Activated naive CD4-positive, alpha-beta T cell treated with anti-CD3 and anti-CD28 coated beads, Interleukin-2, amount 10 ng/mL, durations not matched to agents 7 days and 5 days (primary cell): ENCODE results near the gene OCIAD1.
"Not testable (repeated sequence)": the region's sequence is repeated elsewhere in the genome, so short reads cannot be mapped to it uniquely, and the experiment has no call there.

Source experiments
- CTCF ChIA-PET: fragments of 350-600 bp; sonication (Branson Sonifier 250); formaldehyde crosslinking; loops from one replicate; lab custom pipeline; 2021; ENCODE audit warnings: antibody characterized with exemption; lab: Charles Lee
- DNase-seq: peaks from one replicate; pipeline ENCODE4 v3.0.0-alpha.2; 2020
- H3K27ac Mint-ChIP-seq: one replicate; pipeline ENCODE4 v1.8.0; 2021; ENCODE audit warnings: mild to moderate bottlenecking, moderate library complexity, mixed read lengths
- H3K27me3 Mint-ChIP-seq: one replicate; pipeline ENCODE4 v1.8.0; 2021; ENCODE audit warnings: mild to moderate bottlenecking, mixed read lengths
- H3K36me3 Mint-ChIP-seq: one replicate; pipeline ENCODE4 v1.8.0; 2021; ENCODE audit warnings: mixed read lengths
- H3K4me1 Mint-ChIP-seq: one replicate; pipeline ENCODE4 v1.8.0; 2021; ENCODE audit warnings: mixed read lengths
- H3K4me3 Mint-ChIP-seq: one replicate; pipeline ENCODE4 v1.8.0; 2021; ENCODE audit warnings: mild to moderate bottlenecking, moderate library complexity, mixed read lengths
- H3K9me3 Mint-ChIP-seq: one replicate; pipeline ENCODE4 v1.8.0; 2021; ENCODE audit warnings: mixed read lengths

OCIAD1 gene

DNA sequence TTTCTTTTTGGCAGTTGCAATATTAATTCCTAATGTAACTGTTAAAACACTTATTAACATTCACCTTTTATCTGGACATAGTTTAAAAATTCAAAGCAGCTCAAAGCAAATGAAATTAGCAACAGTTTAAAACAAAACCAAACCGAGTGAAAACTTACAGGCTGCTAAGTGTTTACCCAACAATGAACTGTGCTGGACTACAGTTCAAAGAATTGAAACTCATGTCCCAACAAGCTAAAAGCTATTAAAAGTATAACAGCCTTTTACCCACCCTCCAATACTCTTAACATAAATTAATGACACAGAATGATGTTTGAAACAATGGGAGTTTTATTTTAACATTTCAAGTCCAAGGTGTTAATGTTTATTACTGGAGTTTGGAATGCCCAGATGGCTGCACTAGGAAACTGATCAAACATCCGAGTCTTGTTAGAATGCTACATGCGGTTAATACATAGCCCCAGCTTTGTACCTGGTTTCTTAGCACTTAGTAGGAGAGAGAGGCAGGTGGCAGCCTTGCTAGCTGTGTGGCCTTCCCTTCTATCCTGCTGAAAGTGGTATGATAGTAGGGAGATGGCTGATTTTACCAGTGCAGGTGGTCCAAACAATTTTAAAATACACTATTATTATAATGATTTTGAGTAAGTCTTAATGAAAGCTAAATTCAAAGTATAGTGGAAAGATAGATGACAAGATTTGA lies 29.7 kb upstream of the OCIAD1 start:
- H3K27me3 Mint-ChIP-seq, result peaks cover 17% of the 10 kb centered on the region
- CTCF ChIA-PET, result no interaction called here
- H3K4me1 Mint-ChIP-seq, result no peaks in the 10 kb centered on the region
- H3K9me3 Mint-ChIP-seq, result no peaks in the 10 kb centered on the region
- DNase-seq, result no peak
- no peaks in the 10 kb centered on the region for H3K36me3 Mint-ChIP-seq
- H3K4me3 Mint-ChIP-seq, result no peak overlapping the region
- H3K27ac Mint-ChIP-seq, result no peak overlapping the region

DNA sequence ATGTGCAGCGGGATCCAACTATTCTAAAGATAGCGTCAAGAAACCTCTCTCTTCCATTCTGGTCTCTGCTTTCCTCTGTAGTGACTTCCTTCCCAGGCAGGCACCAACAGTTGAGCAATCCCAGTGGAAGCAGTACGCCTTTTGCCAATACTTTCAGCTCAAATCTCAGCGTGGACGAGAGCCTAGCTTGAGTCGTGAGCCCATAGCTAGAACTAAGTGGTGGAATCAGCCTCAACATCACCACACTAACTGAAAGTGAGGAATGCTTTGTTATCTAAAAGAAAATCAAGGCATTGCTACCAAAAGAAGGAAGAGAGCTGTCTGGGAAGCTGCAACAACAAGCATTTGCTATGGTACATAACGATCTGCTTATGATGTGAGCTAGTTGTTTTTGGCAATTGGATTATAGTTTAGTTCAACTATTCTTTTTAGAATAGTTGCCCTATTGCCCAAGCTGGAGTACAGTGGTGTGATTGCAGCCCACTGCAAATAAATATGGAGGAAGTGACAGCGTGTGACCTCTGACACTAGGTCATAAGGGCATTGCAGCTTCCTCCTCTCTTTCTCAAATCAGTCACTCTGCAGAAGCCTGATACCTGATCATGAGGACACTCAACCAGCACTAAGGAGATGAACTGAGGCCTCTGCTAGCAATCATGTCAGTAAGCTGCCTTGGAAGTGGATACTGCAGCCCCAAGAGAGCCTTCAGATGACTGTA lies 26.1 kb upstream of the OCIAD1 start:
- Mint-ChIP-seq H3K27ac (no peak overlapping the region), H3K4me3 (no peak overlapping the region), H3K9me3 (no peaks in the 10 kb centered on the region), H3K27me3 (peaks cover 8% of the 10 kb centered on the region), H3K4me1 (peaks cover 8% of the 10 kb centered on the region), H3K36me3 (no peaks in the 10 kb centered on the region)
- CTCF ChIA-PET, result no interaction called here
- no peak for DNase-seq

DNA sequence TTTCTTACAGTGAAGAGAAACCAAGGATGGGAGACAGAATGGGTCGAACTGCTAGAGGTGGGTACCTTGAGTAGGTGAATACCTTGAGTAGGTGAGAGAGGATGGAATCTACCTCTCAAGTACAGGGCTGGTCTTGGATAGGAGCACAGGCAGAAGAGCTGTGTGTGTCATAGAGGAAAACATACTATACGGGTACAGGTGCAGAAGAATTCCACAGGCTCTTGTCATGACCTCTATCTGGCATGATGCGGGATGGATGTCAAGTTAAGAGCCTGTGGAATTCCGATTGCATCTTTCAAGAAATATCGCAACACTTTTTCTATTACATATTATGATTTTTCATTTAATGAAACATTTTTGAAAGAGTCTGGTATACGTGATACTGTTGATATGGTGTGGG lies 18.0 kb upstream of the OCIAD1 start:
- H3K4me3 Mint-ChIP-seq, result no peak overlapping the region
- no peak for DNase-seq
- H3K27ac Mint-ChIP-seq, result no peak overlapping the region
- H3K9me3 Mint-ChIP-seq, result no peaks in the 10 kb centered on the region
- no peaks in the 10 kb centered on the region for H3K36me3 Mint-ChIP-seq
- CTCF ChIA-PET, result no interaction called here
- peaks cover 16% of the 10 kb centered on the region for H3K27me3 Mint-ChIP-seq
- H3K4me1 Mint-ChIP-seq, result peaks cover 18% of the 10 kb centered on the region

DNA sequence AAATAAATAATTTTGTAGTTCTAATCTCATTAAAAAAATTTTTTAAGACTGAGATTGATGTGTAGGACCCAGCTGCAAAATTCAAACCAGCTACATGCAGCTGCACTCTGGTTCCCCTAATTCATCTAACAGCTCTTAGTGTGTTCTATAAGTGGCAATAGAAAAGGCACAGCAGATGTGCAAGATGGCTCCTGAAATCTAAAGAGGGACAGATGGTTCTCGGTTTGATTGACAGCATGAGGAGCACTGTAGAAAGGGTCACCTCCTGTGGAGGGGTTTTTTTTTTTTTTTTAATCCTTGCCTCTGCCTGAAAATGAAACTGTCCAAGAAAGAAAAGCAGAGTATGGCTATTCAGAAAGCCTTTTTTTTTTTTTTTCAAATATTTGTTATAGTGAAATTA lies 16.9 kb upstream of the OCIAD1 start:
- H3K27me3 Mint-ChIP-seq, result peaks cover 21% of the 10 kb centered on the region
- no peak for DNase-seq
- H3K9me3 Mint-ChIP-seq, result no peaks in the 10 kb centered on the region
- H3K4me3 Mint-ChIP-seq, result no peak overlapping the region
- H3K4me1 Mint-ChIP-seq, result peaks cover 11% of the 10 kb centered on the region
- H3K36me3 Mint-ChIP-seq, result no peaks in the 10 kb centered on the region
- CTCF ChIA-PET, result interaction anchor here (0.7 kb wide), 1 partner anchor 82 kb away, joined by 4 read pairs; no protein-coding TSS in a partner anchor
- H3K27ac Mint-ChIP-seq, result no peak overlapping the region

DNA sequence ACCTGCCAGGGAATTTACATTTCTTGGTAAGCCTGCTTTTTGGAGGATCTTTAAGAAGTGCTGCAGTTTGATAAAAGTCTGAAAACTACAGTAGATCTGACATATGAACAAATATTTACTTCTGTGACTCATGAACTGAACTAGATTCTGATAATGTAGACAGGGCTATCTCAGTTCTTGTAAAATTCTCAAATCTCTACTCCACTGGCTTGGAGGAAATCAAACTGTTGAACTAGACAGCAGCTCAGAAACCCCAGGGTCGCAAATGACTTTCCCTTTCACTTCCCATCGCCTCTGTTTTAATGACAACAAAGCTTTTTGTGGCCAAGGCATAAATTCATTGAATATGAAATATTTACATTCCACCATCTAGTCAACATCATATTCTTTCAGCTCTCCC lies 15.4 kb upstream of the OCIAD1 start:
- Mint-ChIP-seq H3K27me3 (peaks cover 21% of the 10 kb centered on the region), H3K4me1 (peaks cover 10% of the 10 kb centered on the region), H3K9me3 (no peaks in the 10 kb centered on the region), H3K4me3 (no peak overlapping the region), H3K27ac (peak overlapping the region; percentile 10), H3K36me3 (no peaks in the 10 kb centered on the region)
- peak; percentile 25 for DNase-seq
- CTCF ChIA-PET, result no interaction called here

DNA sequence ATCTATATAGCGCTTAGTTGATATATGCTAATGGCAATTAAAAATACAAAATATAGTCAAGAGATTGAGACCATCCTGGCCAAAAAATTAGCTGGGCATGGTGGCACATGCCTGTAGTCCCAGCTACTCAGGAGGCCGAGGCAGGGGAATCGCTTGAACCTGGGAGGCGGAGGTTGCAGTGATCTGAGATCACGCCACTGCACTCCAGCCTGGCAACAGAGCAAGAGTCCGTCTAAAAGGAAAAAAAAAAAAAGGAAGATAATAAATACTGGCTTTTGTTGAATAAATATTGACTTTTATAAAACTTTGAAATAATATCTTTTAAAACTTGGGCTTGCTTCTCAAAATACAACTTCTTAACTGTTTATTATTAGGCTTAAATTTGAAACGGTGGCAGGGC lies 14.6 kb upstream of the OCIAD1 start:
- CTCF ChIA-PET, H3K27ac Mint-ChIP-seq, H3K36me3 Mint-ChIP-seq, H3K9me3 Mint-ChIP-seq, H3K4me3 Mint-ChIP-seq, DNase-seq: not testable (repeated sequence)
- H3K4me1 Mint-ChIP-seq, result peaks cover 10% of the 10 kb centered on the region
- H3K27me3 Mint-ChIP-seq, result peaks cover 22% of the 10 kb centered on the region

DNA sequence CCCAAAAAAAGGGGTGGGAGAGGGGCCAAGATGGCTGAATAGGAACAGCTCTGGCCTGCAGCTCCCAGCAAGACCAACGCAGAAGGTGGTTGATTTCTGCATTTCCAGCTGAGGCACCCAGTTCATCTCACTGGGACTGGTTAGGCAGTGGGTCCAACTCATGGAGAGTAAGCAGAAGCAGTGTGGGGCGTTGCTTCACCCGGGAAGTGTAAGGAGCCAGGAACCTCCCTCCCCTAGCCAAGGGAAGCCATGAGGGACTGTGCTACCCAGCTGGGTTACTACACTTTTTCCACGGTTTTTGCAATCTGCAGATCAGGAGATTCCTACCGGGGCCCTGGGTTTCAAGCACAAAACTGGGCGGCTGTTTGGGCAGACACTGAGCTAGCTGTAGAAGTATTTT lies 13.9 kb upstream of the OCIAD1 start:
- H3K4me1 Mint-ChIP-seq, result peaks cover 10% of the 10 kb centered on the region
- no peak overlapping the region for H3K4me3 Mint-ChIP-seq
- no peak for DNase-seq
- H3K9me3 Mint-ChIP-seq, result no peaks in the 10 kb centered on the region
- CTCF ChIA-PET, result no interaction called here
- no peak overlapping the region for H3K27ac Mint-ChIP-seq
- no peaks in the 10 kb centered on the region for H3K36me3 Mint-ChIP-seq
- peaks cover 21% of the 10 kb centered on the region for H3K27me3 Mint-ChIP-seq

DNA sequence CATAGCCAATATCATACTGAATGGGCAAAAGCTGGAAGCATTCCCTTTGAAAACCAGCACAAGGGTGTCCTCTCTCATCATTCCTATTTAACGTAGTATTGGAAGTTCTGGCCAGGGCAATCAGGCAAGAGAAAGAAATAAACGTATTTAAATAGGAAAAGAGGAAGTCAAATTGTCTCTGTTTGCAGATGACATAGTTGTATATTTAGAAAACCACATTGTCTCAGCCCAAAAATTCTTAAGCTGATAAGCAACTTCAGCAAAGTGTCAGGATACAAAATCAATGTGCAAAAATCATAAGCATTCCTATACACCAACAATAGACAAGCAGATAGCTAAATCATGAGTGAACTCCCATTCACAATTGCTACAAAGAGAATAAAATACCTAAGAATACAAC lies 9.5 kb upstream of the OCIAD1 start:
- DNase-seq, H3K36me3 Mint-ChIP-seq, H3K4me1 Mint-ChIP-seq, H3K9me3 Mint-ChIP-seq, H3K27ac Mint-ChIP-seq, H3K4me3 Mint-ChIP-seq, CTCF ChIA-PET: not testable (repeated sequence)
- H3K27me3 Mint-ChIP-seq, result peaks cover 18% of the 10 kb centered on the region

DNA sequence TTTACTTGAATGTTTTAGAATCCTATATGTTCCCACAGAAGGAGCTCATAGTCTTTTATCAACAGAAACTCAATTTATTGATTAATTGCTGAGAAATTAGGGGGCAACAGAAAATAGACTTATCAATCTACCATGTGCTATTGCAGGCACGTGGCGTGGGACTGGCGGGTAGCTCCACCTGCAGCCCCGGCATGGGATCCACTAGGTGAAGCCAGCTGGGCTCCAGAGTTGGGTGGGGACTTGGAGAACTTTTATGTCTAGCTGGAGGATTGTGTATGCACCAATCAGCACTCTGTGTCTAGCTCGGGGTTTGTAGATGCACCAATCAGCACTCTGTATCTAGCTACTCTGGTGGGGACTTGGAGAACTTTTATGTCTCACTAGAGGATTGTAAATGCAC lies 3.3 kb upstream of the OCIAD1 start:
- no peak overlapping the region for H3K27ac Mint-ChIP-seq
- DNase-seq, result no peak
- peaks cover 5% of the 10 kb centered on the region for H3K27me3 Mint-ChIP-seq
- H3K36me3 Mint-ChIP-seq, result peaks cover 7% of the 10 kb centered on the region
- H3K9me3 Mint-ChIP-seq, result no peaks in the 10 kb centered on the region
- no peak overlapping the region for H3K4me3 Mint-ChIP-seq
- H3K4me1 Mint-ChIP-seq, result peaks cover 27% of the 10 kb centered on the region
- CTCF ChIA-PET, result no interaction called here

DNA sequence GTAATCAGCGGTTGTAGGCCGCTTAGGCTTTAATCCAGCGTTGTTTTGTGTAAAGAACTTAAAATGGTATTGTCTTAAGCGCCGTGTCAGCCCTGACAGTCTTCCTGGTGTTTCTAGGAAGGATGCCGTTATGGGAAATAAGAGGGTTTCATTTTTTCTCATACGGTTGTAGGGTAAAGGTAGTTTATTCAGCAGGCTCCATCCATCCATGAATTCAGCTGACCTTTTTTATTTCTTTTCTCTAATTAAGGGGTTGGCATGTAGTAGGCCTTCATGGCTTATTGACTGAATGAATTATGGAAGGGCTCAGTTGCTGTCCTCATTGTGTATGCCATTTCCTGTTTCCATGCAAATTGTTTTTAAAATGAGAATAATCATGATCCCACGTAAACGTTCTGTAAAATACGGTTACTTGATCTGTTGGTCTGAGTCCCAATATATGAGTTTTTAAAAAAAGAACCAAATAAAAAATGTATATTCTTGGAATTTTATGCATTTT lies 693 bp downstream of the OCIAD1 start:
- peak overlapping the region; percentile 99 for H3K27ac Mint-ChIP-seq
- CTCF ChIA-PET, result no interaction called here
- no peaks in the 10 kb centered on the region for H3K9me3 Mint-ChIP-seq
- peaks cover 25% of the 10 kb centered on the region for H3K36me3 Mint-ChIP-seq
- H3K27me3 Mint-ChIP-seq, result peaks cover 5% of the 10 kb centered on the region
- H3K4me3 Mint-ChIP-seq, result peak overlapping the region; percentile 100
- no peak for DNase-seq
- peaks cover 33% of the 10 kb centered on the region for H3K4me1 Mint-ChIP-seq

DNA sequence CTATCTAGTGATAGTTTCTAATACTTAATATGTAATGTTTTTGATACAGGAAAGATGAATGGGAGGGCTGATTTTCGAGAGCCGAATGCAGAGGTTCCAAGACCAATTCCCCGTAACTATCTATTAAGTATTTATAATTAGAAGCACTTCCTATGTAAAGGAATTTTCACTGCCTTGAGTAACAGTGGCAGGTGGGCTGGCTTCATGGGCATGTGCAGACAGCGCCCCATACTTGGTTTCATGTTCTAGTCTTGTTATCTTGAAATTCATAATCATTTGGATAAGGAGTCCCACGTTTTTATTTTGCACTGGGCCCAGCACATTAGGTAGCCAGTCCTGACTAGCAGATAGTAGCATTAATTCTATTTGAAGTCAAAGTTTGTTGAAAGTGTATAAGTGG lies 1.7 kb downstream of the OCIAD1 start:
- Mint-ChIP-seq H3K27ac (no peak overlapping the region), H3K4me3 (peak overlapping the region; percentile 100), H3K36me3 (peaks cover 26% of the 10 kb centered on the region)

DNA sequence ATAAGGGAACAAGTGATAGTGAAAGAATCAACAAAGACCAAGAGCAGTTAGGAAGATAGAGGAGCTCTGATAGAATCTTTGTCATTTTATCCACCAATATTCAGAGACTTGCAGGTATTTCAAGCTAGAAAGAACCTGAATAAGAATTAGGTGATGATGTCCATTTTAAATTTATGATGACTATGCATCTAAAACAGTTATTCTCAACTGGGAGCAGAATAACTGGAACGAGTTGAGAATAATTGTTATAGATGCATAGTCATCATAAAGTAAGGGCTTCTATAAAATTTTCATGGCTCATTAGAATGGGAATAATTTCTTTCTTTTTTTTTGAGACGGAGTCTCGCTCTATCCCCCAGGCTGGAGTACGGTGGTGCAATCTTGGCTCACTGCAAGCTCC lies 5.8 kb downstream of the OCIAD1 start:
- H3K4me1 Mint-ChIP-seq, result peaks cover 16% of the 10 kb centered on the region
- no peak overlapping the region for H3K27ac Mint-ChIP-seq
- peaks cover 35% of the 10 kb centered on the region for H3K36me3 Mint-ChIP-seq
- no peaks in the 10 kb centered on the region for H3K9me3 Mint-ChIP-seq
- no peaks in the 10 kb centered on the region for H3K27me3 Mint-ChIP-seq
- H3K4me3 Mint-ChIP-seq, result no peak overlapping the region
- CTCF ChIA-PET, result no interaction called here
- no peak for DNase-seq

More for the DNA sequence above, 1.7 kb downstream of the OCIAD1 start:
- H3K4me1 Mint-ChIP-seq, result peaks cover 33% of the 10 kb centered on the region
- no peak for DNase-seq
- H3K9me3 Mint-ChIP-seq, result no peaks in the 10 kb centered on the region
- H3K27me3 Mint-ChIP-seq, result peaks cover 5% of the 10 kb centered on the region
- CTCF ChIA-PET, result no interaction called here

DNA sequence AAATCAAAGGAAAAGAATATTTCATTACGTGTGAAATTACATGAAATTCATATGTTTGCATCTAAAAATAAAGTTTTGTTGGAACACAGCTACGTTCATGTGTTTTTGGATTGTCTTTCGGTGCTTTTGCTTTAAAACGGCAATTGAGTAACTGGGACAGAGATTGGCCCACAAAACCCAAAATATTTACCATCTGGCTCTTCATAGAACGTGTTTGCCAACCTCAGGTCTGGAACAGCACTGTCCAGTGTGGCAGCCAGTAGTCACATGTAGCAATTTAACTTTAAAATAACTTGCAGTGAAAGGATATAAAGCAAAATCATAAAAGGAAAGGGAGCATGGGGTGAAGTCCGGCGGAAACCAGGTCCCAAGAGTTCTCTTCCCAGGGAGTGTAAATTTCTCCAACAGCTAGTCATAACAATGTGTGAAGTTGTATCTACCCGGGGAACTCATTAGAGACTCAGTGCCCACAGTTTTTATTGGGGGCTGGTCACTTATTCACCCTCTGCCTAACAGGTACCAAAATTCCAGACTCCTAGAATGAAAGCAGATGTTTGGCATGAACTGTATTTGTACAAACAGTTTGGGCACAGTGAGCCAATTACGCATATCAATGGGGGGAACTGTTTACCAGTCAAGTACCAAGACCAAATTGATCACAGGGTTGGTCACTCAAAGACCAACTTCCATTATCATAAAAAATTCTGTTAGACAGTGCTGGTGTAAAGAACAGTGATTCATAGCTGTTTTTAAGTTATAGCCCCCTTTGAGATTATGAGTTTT lies 10.3 kb downstream of the OCIAD1 start:
- Mint-ChIP-seq H3K36me3 (peaks cover 49% of the 10 kb centered on the region), H3K4me3 (no peak overlapping the region), H3K9me3 (no peaks in the 10 kb centered on the region), H3K27me3 (no peaks in the 10 kb centered on the region), H3K27ac (no peak overlapping the region), H3K4me1 (no peaks in the 10 kb centered on the region)
- CTCF ChIA-PET, result no interaction called here
- DNase-seq, result no peak

DNA sequence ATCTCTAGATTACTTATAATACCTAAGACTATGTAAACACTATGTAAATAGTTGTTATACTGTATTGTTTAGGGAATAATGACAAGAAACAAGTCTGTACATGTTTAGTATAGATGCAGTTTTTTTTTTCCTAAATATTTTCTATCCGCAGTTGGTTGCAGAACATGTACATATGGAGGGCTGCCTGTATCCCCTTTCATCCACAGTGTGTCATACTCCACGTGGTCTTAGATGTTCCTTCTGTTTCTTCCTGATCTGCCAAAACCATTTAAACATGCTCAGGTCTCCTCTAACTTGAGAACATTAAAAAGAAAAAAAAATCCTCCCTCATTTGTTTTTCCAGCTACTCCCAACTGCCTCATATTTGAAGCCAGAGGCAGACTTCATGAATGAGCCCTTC lies 14.0 kb downstream of the OCIAD1 start:
- H3K9me3 Mint-ChIP-seq, result peaks cover 1% of the 10 kb centered on the region
- CTCF ChIA-PET, result interaction anchor here (2.0 kb wide), 1 partner anchor 15 kb away, joined by 4 read pairs; no protein-coding TSS in a partner anchor
- H3K4me3 Mint-ChIP-seq, result no peak overlapping the region
- no peaks in the 10 kb centered on the region for H3K27me3 Mint-ChIP-seq
- H3K36me3 Mint-ChIP-seq, result peaks cover 52% of the 10 kb centered on the region
- H3K4me1 Mint-ChIP-seq, result no peaks in the 10 kb centered on the region
- no peak overlapping the region for H3K27ac Mint-ChIP-seq
- DNase-seq, result no peak
